HEK293T (cell line): ENCODE results near the gene RBCK1.

Experiments
- BHLHE40 ChIP-seq: fragments of 450-650 bp; IDR thresholded peaks from 2 replicates; pipeline ENCODE4 v1.6.1; 2016; ENCODE audit warnings: mild to moderate bottlenecking, moderate library complexity, borderline replicate concordance
- ELF4 ChIP-seq: fragments of 450-650 bp; IDR thresholded peaks from 2 replicates; pipeline ENCODE4 v1.6.1; 2017; ENCODE audit warnings: antibody characterized with exemption
- TF ChIP-seq, protein P1 (sequence below): fragments of 450-650 bp; IDR thresholded peaks from 2 replicates; pipeline ENCODE4 v1.6.1; 2016

GRCh38 chr20:412081-412480 lies 4.0 kb downstream of the RBCK1 start:
- no peak for TF ChIP-seq BHLHE40
- no peak for TF ChIP-seq ELF4
- TF ChIP-seq, protein P1, sequence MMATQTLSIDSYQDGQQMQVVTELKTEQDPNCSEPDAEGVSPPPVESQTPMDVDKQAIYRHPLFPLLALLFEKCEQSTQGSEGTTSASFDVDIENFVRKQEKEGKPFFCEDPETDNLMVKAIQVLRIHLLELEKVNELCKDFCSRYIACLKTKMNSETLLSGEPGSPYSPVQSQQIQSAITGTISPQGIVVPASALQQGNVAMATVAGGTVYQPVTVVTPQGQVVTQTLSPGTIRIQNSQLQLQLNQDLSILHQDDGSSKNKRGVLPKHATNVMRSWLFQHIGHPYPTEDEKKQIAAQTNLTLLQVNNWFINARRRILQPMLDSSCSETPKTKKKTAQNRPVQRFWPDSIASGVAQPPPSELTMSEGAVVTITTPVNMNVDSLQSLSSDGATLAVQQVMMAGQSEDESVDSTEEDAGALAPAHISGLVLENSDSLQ, result no peak
